Cardiac fibroblast (primary cell): ENCODE results near the gene CAPZA2.

Experiments used
- DNase-seq, 2 donors: peaks; one replicate each; pipeline versions ENCODE4 v3.0.0 to v3.0.0-alpha.2; 2010; ENCODE audit warnings: low read depth in 2 of 2
- H3K4me3 ChIP-seq, 2 donors: replicated peaks in 1 of 2; 1 replicate in 1 of 2; 2 replicates in 1 of 2; pipeline ENCODE4 v1.5.1; 2011; ENCODE audit warnings: low read depth in 2 of 2, low read length in 2 of 2, mild to moderate bottlenecking in 2 of 2, moderate library complexity in 1 of 2
- TF ChIP-seq, protein P1 (sequence below): IDR thresholded peaks from one replicate; pipeline ENCODE4 v1.5.1; 2011; ENCODE audit warnings: low read depth, mild to moderate bottlenecking, low read length, inconsistent platforms

The CAPZA2 gene

DNA sequence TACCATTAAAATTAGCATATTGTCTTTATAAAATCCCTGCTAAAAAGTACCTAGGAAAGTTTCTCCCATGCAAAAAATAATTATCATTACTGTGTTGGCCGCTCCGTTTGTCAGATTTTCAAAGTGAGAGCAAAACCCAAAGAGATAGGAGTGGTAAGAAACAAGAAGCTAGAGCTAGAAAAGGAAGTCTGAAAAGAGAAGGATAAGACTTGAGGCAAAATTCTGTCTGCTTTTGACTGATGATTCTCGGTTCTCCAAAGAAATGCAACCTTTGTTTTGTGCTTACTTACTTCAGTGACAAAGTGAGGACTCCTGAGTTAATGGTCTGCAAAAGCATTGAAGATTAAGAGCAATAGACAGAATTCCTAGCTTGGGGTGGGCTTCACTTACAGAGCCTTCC is 33.3 kb upstream of the CAPZA2 start:
- H3K4me3 ChIP-seq, result no peak overlapping the region
- no peak for DNase-seq
- TF ChIP-seq, protein P1, sequence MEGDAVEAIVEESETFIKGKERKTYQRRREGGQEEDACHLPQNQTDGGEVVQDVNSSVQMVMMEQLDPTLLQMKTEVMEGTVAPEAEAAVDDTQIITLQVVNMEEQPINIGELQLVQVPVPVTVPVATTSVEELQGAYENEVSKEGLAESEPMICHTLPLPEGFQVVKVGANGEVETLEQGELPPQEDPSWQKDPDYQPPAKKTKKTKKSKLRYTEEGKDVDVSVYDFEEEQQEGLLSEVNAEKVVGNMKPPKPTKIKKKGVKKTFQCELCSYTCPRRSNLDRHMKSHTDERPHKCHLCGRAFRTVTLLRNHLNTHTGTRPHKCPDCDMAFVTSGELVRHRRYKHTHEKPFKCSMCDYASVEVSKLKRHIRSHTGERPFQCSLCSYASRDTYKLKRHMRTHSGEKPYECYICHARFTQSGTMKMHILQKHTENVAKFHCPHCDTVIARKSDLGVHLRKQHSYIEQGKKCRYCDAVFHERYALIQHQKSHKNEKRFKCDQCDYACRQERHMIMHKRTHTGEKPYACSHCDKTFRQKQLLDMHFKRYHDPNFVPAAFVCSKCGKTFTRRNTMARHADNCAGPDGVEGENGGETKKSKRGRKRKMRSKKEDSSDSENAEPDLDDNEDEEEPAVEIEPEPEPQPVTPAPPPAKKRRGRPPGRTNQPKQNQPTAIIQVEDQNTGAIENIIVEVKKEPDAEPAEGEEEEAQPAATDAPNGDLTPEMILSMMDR, result no peak

DNA sequence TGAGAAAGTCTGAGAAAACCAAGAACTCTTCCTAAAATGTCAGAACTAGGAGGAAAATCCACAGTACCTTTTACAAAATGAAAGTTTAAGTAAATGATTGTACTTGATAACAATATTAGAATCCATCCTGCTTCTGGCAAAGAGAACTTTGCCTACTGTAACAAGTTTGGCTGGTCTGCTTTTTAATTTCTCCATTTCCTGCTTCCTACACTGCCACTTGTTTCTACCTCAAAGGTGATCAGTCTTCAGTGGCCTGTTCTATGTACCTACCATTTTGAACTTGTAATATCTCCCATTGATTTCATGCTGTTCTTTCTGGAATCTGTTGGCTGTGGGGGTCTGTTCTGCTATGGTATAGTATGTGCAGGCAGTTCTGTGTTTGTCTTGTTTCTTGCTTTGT is 32.9 kb upstream of the CAPZA2 start:
- no peak for DNase-seq
- H3K4me3 ChIP-seq, result no peak overlapping the region
- TF ChIP-seq, protein P1, result no peak

DNA sequence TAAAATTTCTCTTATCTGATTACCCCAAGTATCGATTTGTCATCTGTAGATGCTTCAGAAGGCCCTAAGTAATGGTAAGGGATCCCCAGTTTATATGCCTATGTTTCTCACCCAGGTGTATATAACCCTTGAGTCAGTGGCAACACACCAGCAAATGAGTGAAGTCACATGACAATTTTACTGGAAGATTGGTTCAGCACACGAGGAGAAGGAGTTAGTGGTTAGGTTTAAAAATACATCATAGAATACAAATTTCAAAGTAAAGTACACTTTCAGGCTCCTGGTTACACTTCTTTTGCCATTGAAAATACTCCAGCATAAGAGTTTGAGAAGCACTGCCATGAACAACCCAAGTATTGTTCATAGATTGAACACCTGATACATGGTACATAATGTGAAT is 29.7 kb upstream of the CAPZA2 start:
- DNase-seq, result no peak
- TF ChIP-seq, protein P1, result no peak
- H3K4me3 ChIP-seq, result no peak overlapping the region

DNA sequence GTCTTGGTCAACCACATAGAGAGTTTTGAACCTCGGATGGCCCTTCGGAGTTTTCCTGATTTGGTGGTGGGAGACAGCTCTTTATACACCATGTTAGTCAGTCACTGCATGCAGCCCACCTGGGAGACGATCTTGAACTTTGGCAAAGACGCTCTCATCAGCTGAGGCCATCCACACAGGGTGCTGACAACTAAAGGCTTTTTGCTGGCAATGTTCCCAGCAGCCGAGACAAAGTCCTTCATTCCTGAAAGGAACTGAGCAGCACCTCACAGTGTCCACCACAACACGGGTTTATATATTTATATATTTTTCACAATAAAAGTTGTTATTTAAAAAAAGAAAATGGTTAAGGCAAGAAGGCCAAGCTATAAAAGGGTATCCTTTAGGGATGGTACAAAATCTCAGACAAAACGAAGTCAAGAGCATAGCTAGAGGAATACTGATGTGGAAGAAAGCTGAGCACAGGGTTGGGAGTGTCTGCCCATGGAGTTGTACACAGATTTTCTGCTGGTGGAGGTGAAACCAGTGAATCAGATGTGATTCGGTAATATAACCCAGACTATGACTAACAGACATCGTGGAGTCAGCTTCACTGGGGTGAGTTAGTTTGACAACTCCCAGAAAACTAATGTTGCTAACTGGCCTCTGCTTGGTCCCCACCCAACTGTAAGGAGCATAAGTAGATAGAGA is 27.4 kb upstream of the CAPZA2 start:
- TF ChIP-seq, protein P1, result no peak
- peak; percentile 18 to 76 for DNase-seq
- H3K4me3 ChIP-seq, result no peak overlapping the region

DNA sequence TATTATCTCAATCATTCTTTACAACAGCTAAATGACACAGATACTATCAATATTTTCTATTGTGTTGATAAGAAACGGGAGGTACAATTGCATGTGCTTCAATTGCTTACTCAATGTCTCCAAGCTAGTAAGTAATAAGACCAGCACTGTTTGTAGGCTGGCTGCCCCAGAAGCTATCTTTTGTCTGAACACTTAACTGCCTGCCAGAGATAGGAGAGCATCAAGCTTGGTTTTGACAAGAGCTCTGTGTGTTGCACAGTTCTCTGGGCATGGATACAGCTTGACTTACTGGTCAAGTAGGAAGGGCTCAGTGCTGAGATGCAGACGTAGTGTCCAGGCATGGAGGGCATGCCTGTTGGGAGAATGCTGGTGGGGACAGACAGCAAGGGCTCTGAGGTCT is 26.3 kb upstream of the CAPZA2 start:
- TF ChIP-seq, protein P1, result no peak
- H3K4me3 ChIP-seq, result no peak overlapping the region
- DNase-seq, result peak in 1 of 2 donors; percentile 12

DNA sequence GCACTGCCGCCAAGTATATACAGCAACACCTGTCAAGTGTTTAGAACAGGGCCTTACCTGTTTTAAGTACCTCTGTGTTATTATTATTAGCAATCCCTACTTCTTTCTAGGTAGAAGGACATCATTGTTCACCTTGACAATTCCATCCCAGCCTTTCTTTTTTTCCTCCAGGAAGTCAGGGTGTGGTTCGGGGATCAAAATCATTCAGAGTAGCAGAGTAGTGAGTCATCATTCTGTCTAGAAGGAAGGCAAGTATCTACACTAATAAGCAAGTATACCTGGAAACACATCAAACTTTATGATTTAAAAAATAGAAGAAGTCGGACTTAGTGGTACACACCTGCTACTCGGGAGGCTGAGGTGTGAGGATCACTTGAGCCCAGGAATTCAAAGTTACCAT is 25.5 kb upstream of the CAPZA2 start:
- no peak for DNase-seq
- TF ChIP-seq, protein P1, result no peak
- no peak overlapping the region for H3K4me3 ChIP-seq

DNA sequence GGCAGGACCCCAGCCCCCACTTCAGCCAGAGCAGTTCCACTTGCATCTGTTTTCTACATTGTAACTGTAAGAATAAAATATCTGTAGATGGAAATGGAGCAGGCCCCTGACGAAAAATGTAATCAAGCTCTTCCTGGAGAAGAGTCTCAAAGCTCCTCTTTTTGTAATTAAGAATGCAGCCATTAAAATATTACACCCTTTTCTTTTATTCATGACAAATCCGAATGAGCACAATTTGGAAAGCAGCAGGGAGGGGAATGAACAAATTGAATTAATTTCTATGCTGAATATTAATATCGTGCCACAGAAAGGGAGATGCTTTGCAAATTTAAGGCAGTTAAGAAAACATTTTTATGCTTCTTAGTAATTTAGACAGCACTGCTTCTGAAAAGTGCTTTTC is 24.8 kb upstream of the CAPZA2 start:
- TF ChIP-seq, protein P1, result no peak
- no peak overlapping the region for H3K4me3 ChIP-seq
- no peak for DNase-seq
